GM21526 (cell line): ENCODE results near the gene DHDH.
A peak's percentile ranks its signal among the peaks of the same experiment; 100 is the strongest.
"Not testable (repeated sequence)": the region's sequence is repeated elsewhere in the genome, so short reads cannot be mapped to it uniquely, and the experiment has no call there.

Experiments
- ATAC-seq: cut with Tn5 transposase; IDR thresholded peaks from one replicate; pipeline ENCODE4 v1.9.1; 2021; ENCODE audit warnings: moderate library complexity; ENCODE audit not compliant: unreplicated experiment, low FRiP score

DHDH gene

GRCh38 chr19:48933382-48933932, at the start of gene DHDH:
Gene DHDH (plus strand): TSS chr19:48933699. CDS start chr19:48933722, 23 bp downstream.
- no peak for ATAC-seq

GRCh38 chr19:48883726-48884125, 49.8 kb upstream of the DHDH start:
- no peak for ATAC-seq

DNA sequence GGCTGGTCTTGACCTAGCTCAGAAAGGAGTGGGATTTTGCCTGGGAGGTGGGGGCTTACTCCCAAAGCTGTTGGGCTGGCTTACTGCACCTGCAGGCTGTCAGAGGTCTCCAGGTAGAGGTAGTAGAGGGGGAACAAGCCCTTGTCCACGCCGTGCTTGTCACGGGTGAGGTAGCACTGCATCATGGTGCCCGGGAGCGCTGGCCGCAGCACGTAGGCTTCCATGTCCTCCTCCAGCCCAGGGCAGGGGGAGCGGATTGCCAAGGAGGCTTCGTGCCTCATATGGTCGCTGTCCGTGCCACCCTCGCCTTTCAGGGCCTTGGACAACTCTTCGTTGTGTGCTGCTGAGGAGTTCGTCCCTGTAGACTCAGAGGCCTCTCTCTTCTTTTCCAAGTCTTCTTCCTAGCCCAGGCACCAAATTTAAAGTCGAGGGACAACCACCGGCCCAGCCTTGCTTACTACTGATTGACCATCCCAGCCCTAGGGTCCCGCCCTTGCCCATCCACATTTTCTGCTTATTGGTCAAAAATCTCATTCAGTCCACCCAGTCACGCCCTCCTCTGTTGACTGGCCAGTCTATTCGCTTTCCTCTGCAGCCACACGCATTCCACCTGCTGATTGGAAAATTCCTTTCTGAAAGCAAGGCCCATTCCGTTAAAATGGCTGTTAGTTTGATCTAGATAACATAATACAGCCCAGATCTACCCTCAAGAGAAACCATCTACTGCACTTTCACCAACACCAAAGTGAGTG, 45.5 kb upstream of the DHDH start:
- ATAC-seq, result no peak

GRCh38 chr19:48889496-48889895, 44.0 kb upstream of the DHDH start:
- not testable (repeated sequence) for ATAC-seq

DNA sequence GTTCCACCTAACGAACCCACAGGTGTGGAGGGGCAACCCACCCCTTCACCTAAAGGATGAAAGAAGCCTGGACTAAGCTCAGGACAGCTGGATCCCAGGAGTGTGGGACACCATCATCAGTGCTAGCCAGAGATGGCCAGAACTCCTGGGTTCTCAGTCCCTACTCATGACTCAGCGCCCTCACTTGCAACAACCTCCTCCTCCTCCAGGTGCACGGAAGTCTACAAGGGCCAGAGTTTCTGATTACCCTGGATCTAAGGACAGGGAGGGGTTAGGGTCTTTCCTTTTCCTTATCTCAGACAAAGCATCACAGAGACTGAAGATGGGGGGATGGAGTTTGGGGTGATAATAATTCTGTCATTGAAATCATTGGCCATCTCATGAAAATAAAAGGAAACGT, 42.9 kb upstream of the DHDH start:
- ATAC-seq, result no peak

DNA sequence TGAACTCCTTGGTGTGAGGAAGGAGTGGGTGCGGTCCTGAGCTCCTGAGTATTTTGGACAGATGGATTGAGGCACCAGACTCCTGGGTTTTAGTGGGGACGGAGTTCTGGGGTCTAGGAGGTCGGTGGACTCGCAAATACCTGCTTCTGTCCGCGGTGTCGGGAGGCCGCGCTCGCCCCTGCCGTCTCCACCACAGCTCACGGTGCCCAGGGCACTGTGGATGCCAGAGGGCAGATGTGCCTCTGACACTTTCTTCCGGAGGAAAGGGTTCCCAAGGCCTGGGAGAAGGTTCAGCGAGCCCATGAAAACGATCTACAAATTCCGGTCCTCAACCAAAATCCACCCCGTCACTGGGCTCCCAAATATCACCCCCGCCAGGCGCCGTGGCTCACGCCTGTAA, 38.3 kb upstream of the DHDH start:
- no peak for ATAC-seq

DNA sequence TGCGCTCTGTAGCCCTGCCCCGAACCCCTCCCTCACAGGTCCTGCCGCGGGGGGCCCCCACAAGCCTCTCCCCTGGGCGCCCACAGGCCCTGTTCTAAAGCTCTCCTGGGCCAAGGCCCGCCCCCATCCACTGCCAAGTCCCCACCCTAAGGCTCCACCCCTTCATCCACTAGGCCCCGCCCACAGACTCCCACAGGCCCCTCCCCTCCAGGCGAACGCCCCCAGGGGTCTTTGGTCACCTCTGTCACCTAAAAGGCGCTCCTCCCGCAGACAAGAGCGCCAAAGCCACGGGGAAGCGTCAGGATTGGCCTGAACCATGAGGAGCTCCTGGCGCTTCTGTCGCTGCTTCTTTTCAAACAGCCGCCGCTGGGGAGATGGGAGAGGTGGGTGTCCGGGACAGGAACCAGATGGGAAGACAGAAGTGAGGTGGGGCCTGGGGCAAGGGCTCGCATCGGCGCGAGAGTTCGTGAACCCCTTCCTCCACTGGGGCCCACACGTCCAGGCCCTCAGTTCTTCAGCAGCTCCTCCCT, 37.2 kb upstream of the DHDH start:
- ATAC-seq, result no peak

GRCh38 chr19:48897181-48897580, 36.3 kb upstream of the DHDH start:
- no peak for ATAC-seq

DNA sequence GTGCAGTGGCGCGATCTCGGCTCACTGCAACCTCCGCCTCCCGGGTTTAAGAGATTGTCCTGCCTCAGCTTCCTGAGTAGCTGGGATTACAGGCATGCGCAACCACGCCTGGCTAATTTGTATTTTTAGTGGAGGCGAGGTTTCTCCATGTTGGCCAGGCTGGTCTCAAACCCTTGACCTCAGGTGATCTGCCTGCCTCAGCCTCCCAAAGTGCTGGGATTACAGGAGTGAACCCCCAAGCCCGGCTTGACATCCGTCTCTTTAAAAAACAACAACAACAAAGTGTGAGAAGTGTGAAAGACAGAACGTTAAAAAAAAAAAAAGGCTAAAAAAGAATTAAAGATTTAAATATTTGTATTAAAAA, 34.1 kb upstream of the DHDH start:
- not testable (repeated sequence) for ATAC-seq

DNA sequence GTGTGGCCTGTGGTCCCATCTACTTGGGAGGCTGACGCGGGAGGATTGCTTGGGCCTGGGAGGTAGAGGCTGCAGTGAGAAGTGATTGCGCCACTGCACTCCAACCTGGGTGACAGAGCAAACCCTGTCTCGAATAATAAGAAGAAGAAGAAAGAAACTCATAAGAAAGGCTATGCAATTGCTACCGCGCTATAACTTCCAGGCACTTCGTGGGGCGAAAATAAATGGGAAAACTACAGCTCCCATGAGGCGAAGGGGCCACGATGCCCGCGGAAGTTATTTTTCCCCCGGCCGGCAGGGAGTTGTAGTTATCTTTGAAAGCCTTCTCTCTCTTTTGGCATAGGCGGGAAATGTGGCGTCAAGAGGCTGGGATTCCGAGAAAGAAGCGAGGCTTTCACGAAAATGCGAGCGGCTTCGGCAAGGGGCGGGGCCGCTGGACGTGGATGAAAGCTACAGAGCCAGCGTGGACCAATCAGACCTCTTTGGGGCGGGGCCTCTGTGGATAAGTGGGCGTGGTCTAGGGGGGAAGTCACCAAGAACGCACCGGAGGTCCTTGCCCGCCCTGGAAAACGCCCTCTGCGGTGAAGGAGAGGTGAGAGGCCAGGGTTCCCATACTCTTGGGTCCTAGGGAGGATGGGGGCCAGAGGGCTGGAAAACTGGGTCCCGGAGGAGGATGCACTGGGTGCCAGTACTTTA, 33.6 kb upstream of the DHDH start, which contains the start of gene NUCB1:
TSS of gene NUCB1 (plus strand) at position 532 of the 696 bp plus-strand sequence. CDS start 485 bp downstream, outside the sequence.
- ATAC-seq, result peak; percentile 87

- ATAC-seq, result peak; percentile 12
Measured at GRCh38 chr19:48900477-48901406, 32.8 kb upstream of the DHDH start.

DNA sequence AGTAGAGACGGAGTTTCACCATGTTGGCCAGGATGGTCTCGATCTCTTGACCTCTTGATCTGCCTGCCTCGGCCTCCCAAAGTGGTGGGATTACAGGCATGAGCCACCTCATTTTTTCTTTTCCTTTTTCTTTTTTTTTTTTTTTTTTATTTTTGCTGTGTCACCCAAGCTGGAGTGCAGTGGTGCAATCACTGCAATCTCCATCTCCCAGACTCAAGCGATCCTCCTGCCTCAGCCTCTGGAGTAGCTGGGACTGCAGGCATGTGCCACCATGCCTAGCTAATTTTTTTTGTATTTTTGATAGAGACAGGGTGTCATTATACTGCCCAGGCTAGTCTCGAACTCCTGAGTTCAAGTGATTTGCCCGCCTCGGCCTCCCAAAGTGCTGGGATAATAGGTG, 31.2 kb upstream of the DHDH start:
- not testable (repeated sequence) for ATAC-seq

GRCh38 chr19:48903788-48904187, 29.7 kb upstream of the DHDH start:
- not testable (repeated sequence) for ATAC-seq

DNA sequence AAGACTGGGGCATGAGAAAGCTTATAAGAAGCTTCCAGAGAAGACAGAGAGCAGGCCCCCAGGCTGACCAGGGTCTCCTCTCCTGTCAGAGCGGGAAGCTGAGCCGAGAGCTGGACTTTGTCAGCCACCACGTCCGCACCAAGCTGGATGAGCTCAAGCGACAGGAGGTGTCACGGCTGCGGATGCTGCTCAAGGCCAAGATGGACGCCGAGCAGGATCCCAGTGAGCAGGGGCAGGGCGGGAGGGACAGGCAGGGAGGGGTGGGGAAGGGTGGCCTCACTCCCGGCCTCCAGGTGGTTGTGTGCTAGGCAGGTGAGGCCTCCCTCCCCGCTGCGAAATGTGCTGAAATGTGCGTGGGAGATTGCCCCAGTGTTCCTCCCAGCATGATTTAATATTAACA, 27.8 kb upstream of the DHDH start:
- ATAC-seq, result no peak

DNA sequence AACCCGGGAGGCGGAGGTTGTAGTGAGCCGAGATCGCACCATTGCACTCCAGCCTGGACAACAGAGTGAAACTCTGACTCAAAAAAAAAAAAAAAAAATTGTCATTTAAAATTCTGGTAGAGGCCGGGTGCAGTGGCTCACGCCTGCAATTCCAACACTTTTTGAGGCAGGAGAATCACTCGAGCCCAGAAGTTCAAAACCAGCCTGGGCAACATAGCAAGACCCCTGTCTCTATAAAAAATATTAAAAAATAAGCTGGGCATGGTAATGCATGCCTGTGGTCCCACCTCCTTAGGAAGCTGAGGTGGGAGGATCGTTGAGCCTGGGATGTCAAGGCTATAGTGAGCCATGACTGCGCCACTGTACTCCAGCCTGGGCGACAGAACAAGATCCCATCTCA, 27.2 kb upstream of the DHDH start:
- ATAC-seq, result no peak

- no peak for ATAC-seq
Measured at GRCh38 chr19:48907671-48908070, 25.8 kb upstream of the DHDH start.

DNA sequence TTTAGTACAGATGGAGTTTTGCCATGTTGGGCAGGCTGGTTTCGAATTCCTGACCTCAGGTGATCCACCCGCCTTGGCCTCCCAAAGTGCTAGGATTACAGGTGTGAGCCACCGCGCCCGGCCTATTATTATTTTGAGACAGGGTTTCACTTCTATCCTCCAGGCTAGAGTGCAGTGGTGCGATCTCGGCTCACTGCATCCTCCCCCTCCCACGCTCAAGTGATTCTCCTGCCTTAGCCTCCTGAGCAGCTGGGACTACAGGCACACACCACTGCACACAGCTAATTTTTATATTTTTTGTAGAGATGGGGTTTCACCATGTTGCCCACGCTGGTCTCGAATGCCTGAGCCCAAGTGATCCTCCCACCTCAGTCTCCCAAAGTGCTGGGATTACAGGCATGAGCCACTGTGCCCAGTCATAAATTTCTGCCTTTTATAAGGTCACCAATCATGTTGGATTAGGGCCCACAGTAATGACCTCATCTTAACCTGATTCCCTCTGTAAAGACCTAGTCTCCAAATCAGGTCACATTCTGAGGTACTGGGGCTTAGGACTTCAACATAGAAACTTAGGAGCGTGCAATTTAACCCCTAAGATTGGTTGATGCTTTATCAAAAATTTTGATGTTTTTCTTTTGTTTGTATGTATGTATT, 23.9 kb upstream of the DHDH start:
- not testable (repeated sequence) for ATAC-seq

- no peak for ATAC-seq
Measured at GRCh38 chr19:48910803-48911202, 22.7 kb upstream of the DHDH start.

- no peak for ATAC-seq
Measured at GRCh38 chr19:48913114-48913889, 20.2 kb upstream of the DHDH start.
